Measurements from ENCODE around the gene PPP1R3A. TPM values are rescaled to one million over a fixed set of nuclear protein-coding genes. Genes with fewer than 3 reads are reported as not detected.

The PPP1R3A gene
- total and polyA plus RNA-seq, 2 of the 8 experiments (the other 6 are each of a cell fraction or from before 2014, with no cell fraction given): not detected

DNA sequence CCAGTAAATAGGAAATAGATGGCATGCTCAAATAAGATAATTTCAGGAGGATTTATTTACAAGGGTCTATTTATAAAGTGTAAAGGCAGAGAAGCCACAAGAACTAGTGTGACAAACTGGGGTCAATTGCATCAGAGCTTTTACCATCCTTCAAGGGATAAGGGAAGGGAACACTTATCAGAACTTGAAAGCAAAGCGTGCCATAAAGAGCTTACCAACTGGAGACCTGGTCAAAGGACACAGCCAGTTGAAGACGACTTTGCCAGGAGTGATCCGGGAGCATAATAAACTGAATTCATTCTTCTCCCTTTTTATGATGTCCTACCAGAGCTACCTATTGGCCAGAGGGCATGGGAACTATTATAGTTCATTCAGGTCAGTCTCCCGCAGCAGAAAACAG, 3.2 kb upstream of the PPP1R3A start (continued):
- TF ChIP-seq RXRA (IDR thresholded peaks at IDR 0.05; ENCODE audit: insufficient read depth, low read depth, low read length) (no peak), ATF3 (IDR thresholded peaks at IDR 0.05; ENCODE audit: insufficient read depth, low read depth, low read length) (no peak), BRCA1 (IDR thresholded peaks at IDR 0.05; ENCODE audit: low read depth, low read length) (no peak), CBX5 (IDR thresholded peaks at IDR 0.05; ENCODE audit: low read depth, low read length) (no peak), RAD21 (IDR thresholded peaks at IDR 0.05 in 1 of 2, conservative IDR thresholded peaks at IDR 0.05 in 1 of 2; ENCODE audit: low read depth in 2 of 2, low read length in 2 of 2) (no peak)
